Glutamatergic neuron (in vitro differentiated cells): Measurements from ENCODE around the gene PTPRN2. TPM values are rescaled to one million over a fixed set of nuclear protein-coding genes. Genes with fewer than 3 reads are reported as not detected.

Experiments used
- DNase-seq: peaks from one replicate; pipeline ENCODE4 v3.0.0; 2022
- H3K27ac Mint-ChIP-seq: one replicate; pipeline ENCODE4 v1.8.0; 2020; ENCODE audit warnings: mild to moderate bottlenecking, mixed read lengths, inconsistent platforms; ENCODE audit not compliant: unreplicated experiment
- H3K27me3 Mint-ChIP-seq: one replicate; pipeline ENCODE4 v1.8.0; 2020; ENCODE audit warnings: mild to moderate bottlenecking, moderate library complexity, mixed read lengths, inconsistent platforms; ENCODE audit not compliant: unreplicated experiment
- H3K36me3 Mint-ChIP-seq: one replicate; pipeline ENCODE4 v1.8.0; 2020; ENCODE audit warnings: mild to moderate bottlenecking, mixed read lengths, inconsistent platforms; ENCODE audit not compliant: unreplicated experiment
- H3K4me1 Mint-ChIP-seq: one replicate; pipeline ENCODE4 v1.8.0; 2020; ENCODE audit warnings: mild to moderate bottlenecking, low read depth, mixed read lengths, inconsistent platforms; ENCODE audit not compliant: unreplicated experiment
- H3K4me3 Mint-ChIP-seq: one replicate; pipeline ENCODE4 v1.8.0; 2020; ENCODE audit warnings: mild to moderate bottlenecking, mixed read lengths, inconsistent platforms; ENCODE audit not compliant: unreplicated experiment
- H3K9me3 Mint-ChIP-seq: one replicate; pipeline ENCODE4 v1.8.0; 2020; ENCODE audit warnings: mild to moderate bottlenecking, moderate library complexity, mixed read lengths, inconsistent platforms; ENCODE audit not compliant: unreplicated experiment
- total RNA-seq: library from RNA; stranded (reverse); fragmentation: NEBNext Ultra II Directional; extraction: Animal tissue kit (Norgen Biotek cat#: 25700); gene quantifications from one replicate; pipeline ENCODE4 v1.2.1, GENCODE V29; 2021; ENCODE audit not compliant: unreplicated experiment
- TF ChIP-seq, protein P1 (sequence below): fragments of 200-600 bp; sonication (generic); IDR thresholded peaks from one replicate; pipeline ENCODE4 v1.5.0; 2021; ENCODE audit not compliant: partially characterized antibody, unreplicated experiment

Gene PTPRN2
- total RNA-seq, 1 donor from 2014 or later, result 49.0 TPM

DNA sequence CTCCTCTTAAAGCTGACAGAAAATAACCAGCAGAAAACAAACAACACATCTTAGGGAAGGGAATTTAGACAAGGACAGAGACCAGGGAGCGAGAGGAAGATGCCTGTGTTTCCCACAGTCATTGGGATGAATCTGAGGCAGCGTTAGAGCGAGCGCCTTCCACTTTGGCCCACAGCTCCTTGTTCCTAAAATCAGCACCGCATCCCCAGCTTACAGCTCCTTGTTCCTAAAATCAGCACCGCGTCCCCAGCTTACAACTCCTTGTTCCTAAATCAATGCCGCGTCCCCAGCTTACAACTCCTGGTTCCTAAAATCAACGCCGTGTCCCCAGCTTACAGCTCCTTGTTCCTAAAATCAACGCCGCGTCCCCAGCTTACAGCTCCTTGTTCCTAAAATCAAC is 593.3 kb downstream of the PTPRN2 start:
- Mint-ChIP-seq H3K27me3 (peaks cover 14% of the 10 kb centered on the region), H3K4me1 (peaks cover 12% of the 10 kb centered on the region)
- TF ChIP-seq, protein P1, sequence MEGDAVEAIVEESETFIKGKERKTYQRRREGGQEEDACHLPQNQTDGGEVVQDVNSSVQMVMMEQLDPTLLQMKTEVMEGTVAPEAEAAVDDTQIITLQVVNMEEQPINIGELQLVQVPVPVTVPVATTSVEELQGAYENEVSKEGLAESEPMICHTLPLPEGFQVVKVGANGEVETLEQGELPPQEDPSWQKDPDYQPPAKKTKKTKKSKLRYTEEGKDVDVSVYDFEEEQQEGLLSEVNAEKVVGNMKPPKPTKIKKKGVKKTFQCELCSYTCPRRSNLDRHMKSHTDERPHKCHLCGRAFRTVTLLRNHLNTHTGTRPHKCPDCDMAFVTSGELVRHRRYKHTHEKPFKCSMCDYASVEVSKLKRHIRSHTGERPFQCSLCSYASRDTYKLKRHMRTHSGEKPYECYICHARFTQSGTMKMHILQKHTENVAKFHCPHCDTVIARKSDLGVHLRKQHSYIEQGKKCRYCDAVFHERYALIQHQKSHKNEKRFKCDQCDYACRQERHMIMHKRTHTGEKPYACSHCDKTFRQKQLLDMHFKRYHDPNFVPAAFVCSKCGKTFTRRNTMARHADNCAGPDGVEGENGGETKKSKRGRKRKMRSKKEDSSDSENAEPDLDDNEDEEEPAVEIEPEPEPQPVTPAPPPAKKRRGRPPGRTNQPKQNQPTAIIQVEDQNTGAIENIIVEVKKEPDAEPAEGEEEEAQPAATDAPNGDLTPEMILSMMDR, result no peak

DNA sequence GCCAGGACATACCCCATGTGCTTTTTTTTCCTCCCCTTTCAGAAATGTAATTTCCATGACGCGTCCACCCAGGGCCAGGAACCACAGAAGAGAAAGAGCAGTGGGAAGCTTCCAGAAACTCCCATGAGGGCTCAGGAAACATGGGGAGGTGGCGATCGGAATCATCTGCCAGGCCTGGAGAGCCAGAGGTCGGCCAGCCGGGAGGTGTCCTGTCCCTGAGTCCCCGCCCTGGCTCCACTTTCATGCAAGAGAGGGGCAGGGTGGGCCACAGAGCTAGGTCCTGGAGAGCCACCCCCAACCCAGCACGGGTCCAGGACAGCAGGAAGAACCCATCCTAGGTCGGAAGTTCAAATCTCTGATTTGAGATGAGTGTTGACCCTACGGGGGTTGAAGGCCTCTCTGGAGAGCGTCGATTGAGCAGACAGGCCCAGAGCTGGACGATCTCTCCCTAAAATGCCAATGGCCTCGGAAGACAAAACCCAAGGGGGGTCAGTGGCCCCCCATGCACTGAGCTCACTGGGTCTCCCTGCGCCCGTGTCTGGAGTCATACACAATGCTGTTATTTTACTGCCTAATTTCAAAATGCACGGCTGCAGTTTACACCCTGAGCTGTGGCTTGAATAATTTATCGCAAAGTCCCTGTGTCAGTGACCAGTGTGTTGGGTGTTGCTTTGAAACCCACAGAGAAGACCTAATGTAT is 594.1 kb downstream of the PTPRN2 start:
- Mint-ChIP-seq H3K4me3 (no peak overlapping the region), H3K9me3 (peaks cover 25% of the 10 kb centered on the region), H3K36me3 (no peaks in the 10 kb centered on the region), H3K27ac (no peak overlapping the region), H3K27me3 (peaks cover 11% of the 10 kb centered on the region), H3K4me1 (peaks cover 10% of the 10 kb centered on the region)
- no peak for DNase-seq
- TF ChIP-seq, protein P1, result no peak

More for the DNA sequence above, 593.3 kb downstream of the PTPRN2 start:
- no peak for DNase-seq
- peaks cover 19% of the 10 kb centered on the region for H3K9me3 Mint-ChIP-seq
- H3K27ac Mint-ChIP-seq, result no peak overlapping the region
- H3K36me3 Mint-ChIP-seq, result no peaks in the 10 kb centered on the region
- no peak overlapping the region for H3K4me3 Mint-ChIP-seq

DNA sequence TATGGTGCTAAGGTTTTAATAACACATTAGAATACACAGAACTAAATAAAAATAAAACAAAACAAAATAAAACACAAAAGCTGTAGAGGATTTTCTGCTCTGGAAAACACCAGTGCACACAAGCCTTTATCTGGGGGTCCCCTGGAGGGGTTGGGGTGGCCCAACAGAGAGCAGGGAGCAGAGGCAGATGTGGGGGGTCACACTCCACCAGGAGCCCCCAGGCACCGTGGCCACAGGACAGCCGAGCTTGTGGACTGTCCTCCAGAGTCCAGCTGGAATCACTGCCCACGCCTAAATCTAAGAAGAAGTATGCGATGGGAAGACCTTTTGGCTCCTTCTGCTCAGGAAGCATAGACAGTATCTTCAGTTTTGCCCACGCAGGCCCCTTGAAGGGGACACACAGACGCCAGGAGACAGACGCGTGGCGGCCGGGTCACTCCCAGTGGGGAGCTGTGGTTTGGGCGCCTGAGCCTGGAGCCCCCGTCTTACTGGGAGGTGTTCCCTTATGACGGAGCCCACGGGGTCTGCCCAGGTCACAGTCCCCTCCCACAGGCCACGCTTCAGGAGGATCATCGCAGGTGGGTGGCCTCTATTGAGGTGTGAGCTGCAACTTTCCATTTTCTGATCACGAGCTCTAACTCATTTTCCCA is 595.0 kb downstream of the PTPRN2 start:
- Mint-ChIP-seq H3K27ac (no peak overlapping the region), H3K4me3 (no peak overlapping the region), H3K36me3 (no peaks in the 10 kb centered on the region), H3K27me3 (peaks cover 11% of the 10 kb centered on the region), H3K4me1 (peaks cover 13% of the 10 kb centered on the region), H3K9me3 (peaks cover 28% of the 10 kb centered on the region)
- TF ChIP-seq, protein P1, result no peak
- no peak for DNase-seq

DNA sequence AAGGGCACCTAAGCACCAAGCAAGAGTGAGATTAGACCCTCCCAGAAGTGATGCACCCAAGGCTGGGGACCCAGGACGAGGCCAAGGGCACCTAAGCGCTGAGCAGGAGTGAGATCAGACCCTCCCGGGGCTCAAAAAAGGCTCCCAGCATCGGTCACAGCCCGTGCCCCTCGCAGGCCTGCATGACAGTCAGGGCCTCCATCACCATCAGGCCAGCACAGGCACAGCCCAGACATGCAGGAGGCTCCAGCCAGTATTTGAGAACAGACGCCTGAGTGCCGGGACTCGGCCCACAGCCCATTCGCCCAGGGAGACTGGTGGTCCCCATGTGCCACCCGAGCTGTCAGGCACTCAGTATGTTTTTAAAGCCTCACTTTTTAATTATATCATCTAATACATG is 595.9 kb downstream of the PTPRN2 start:
- Mint-ChIP-seq H3K36me3 (no peaks in the 10 kb centered on the region), H3K9me3 (peaks cover 28% of the 10 kb centered on the region), H3K4me1 (peaks cover 13% of the 10 kb centered on the region)

More for the DNA sequence above, 595.9 kb downstream of the PTPRN2 start:
- TF ChIP-seq, protein P1, result no peak
- no peak overlapping the region for H3K4me3 Mint-ChIP-seq
- no peak for DNase-seq
- H3K27ac Mint-ChIP-seq, result no peak overlapping the region
- peaks cover 15% of the 10 kb centered on the region for H3K27me3 Mint-ChIP-seq
